ENCODE data around the gene RSL1D1. TPM values are rescaled to one million over a fixed set of nuclear protein-coding genes. Genes with fewer than 3 reads are reported as not detected.
A peak's percentile ranks its signal among the peaks of the same experiment; 100 is the strongest.
"Not testable (repeated sequence)": the region's sequence is repeated elsewhere in the genome, so short reads cannot be mapped to it uniquely, and the experiment has no call there.

Gene RSL1D1
- polyA plus RNA-seq, 10 donors, result 264 to 377 (median 306) TPM

DNA sequence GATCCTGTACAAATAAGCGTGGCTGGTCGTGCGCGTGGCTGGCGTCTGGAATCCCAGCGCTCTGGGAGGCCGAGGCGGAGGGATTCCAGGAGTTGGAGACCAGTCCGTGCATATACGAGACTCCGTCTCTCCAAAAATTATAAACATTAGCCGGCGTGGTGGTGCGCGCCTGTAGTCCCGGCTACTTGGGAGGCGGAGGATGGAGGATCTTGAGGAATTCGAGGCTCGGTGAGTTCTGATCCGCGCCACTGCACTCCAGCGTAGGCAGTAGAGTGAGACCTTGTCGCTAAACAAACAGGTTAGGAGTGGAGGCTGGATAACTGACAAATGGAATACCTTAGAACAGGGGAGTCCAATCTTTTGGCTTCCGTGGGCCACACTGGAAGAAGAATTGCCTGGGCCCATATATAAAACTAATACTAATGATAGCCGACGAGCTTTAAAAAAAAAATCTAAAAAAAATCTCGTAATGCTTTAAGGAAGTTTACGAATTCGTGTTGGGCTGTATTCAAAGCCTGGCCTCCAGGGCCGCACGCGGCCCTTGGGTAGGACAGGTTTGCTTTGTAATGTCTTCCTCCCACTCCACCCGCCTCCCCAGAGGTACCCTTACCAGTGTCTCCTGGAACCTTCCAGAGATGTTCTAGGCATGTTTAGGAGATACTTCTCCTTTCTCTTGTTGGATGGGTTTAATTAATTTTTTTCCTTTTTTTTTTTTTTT, 909 bp upstream of the RSL1D1 start:
- DNase-seq, result no peak

DNA sequence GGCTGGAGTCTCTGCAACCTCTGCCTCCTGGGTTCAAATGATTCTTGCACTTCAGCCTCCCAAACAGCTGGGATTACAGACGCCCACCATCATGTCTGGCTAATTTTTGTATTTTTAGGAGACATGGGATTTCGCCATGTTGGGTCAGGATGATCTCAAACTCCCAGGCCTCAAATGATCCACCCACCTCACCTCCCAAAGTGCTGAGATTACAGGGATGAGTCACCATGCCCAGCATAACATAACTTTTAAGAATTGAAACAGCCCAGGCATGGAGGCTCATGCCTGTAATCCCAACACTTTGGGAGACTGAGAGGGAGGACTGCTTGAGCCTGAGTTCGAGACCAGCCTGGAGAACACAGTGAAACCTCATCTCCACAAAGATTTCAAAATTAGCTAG, 2.5 kb downstream of the RSL1D1 start:
- DNase-seq, result no peak

DNA sequence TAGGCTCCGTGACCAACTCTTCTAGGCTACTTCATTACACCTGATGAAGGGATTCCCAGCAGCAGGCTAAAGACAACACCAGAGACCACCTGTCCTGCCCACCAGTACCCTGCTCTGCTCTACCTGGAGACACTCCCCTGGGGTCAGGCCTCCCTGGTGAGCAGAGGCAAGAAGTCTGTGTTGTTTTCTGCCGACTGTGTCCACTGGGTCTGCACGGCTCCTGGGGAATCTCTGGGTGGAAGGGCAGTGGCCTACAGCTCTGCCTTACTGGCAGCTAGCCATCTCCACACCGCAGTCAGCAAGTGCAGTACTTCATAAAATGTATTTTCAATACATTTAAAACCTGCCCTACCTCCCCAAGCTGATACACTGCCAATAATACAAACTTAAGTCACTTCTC, 6.8 kb downstream of the RSL1D1 start:
- no peak for DNase-seq

DNA sequence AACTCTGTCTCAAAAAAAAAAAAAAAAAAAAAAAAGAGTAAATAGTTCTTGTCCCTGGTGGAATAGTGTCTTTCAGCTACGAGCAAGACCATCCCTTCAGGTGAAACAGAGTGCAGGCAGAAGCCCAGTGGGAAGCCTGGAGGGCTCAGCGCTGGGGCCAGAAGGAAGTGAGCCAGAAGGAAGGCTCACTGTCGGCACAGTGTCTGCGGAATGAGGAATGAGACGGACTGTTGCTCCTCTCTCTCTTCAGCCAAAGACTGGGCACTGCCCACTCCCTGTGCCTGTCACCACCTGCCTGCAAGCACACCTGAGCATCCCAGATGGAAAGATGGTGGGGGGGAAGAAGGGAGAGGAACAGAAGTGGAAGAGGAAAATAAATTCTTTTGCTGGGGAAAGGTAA, 7.5 kb downstream of the RSL1D1 start:
- DNase-seq, result no peak

DNA sequence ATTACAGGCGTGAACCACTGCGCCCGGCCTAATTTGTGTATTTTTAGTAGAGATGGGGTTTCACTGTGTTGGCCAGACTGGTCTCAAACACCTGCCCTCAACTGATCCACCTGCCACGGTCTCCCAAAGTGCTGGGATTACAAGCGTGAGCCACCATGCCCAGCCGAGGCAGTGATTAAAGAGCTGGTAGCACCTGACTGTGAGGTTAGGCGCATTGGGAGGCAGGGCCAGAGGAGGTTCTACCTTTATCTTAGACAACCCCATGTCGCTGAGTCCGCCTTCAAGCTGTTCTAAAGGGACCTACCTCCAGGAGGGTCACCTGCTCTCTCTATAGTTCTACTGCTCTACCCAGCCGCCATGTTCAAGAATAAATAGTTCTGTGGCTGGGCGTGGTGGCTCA, 8.1 kb downstream of the RSL1D1 start:
- DNase-seq, result no peak

DNA sequence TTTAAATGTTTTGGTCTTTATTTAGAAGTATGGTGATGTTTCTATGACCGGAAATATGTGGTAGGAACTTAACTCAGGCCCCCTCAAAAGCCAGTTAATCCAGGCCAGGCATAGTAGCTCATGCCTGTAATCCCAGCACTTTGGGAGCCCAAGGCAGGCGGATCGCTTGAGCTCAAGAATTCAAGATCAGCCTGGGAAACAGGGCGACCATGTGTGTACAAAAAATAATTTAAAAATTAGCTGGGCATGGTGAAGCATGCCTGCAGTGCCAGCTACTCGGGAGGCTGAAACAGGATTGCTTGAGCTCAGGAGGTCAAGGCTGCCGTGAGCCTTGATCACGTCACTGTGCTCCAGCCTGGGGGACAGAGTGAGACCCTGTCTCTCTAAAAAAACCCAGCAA, 10.3 kb downstream of the RSL1D1 start:
- DNase-seq, result no peak

DNA sequence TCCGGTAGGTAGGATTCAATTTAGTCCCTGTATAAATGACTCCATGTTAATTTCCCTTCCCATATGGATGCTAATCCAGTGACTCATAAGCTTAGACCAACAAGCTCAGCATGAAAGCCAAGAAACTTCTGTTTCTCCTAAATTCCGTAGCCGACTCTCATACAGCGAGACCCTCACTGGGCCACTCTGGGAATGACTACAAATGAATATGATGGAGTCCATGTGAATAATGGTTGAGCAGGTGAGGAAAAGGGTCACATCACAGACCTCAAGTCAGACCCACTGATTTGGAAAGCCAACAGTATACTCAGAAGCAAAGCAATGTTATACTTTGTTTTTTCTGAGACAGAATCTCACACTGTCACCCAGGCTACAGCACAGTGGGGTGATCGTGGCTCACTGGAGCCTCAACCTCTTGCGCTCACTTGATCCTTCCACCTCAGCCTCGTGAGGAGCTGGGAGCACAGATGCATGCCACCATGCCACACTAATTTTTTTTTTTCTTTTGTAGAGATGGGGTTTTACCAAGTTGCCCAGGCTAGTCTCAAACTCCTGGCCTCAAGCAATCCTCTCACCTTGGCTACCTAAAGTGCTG, 14.6 kb downstream of the RSL1D1 start:
- DNase-seq, result peak in 1 of 3 donors; percentile 79

DNA sequence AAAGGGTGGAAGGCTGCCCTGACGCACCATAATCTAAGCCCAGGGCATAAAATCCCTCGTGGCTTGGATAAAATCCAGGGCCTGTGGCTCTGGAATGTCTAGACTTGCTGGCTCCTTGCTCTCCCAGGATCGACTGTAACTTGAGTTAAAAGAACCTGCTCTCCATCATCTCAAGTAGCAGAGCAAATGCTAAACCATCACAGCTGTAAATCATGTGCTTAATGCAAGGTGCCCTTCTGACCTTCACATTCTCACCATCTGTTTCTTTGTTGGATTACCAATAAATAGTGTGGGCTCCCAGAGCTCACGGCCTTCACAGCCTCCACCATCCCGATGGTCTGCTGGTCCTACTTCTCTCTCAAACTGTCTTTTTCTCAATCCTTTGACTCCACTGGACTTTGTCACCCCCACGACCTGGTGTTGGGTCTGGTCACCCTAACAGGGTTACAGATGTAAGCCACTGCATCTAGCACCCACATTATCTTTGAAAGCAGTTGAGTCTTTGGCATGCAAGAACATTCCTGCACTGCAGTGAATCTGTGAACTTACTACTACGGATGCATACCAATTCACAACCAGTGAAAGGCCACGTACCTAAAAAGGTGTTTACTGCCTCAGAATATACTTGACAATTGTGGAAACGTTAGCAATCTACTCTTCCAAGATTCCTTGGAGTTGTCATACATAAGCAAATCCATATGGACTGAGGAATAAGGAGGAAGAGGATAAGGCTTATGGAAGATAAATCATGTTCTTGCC, 15.3 kb downstream of the RSL1D1 start:
- DNase-seq, result peak in 1 of 3 donors; percentile 43

DNA sequence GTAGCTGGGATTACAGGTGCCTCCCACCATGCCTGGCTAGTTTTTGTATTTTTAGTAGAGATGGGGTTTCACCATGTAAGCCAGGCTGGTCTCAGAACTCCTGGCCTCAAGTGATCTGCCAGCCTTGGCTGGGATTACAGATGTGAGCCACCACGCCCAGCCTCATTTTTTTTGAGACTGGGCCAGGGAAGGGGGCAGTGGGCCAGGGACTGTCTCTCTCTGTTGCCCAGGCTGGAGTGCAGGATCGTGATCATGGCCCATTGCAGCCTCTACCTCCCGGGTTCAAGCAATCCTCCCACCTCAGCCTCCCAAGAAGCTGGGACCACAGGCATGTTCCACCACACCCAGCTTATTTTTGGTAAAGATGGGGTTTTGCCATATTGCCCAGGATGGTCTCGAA, 16.0 kb downstream of the RSL1D1 start:
- no peak for DNase-seq

DNA sequence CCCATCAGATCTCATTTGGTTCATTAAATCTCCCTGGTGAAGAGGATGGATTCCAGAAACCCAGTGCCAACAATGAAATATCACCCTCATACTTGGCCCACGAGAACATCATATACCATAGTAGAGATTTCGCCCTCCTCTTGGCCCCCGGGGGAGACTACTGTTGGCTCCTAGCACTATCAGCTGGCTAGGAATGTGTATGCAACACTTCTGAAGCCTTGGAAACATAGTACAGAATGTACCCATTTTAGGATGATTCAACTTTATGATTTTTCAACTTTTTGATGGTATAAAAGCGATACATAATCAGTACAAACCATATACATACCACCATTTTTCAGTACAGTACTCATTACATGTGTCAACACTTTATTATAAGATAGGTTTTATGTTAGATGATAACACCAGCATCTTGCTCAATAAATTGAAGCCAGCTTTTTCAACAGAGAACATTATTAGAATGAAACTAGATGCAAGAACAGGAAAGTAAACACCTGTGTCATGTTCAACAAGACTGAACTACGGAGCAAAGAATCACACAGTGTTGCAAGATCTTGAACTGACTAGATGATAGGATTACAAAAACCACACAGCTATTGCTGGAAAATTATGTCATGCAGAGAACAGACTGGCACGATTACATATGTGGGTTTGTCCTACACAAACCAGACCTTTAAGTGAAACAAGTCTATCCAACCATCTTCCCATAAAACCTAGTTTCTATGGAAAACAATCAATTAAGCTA, 17.2 kb downstream of the RSL1D1 start:
- peak in 1 of 3 donors; percentile 17 for DNase-seq

DNA sequence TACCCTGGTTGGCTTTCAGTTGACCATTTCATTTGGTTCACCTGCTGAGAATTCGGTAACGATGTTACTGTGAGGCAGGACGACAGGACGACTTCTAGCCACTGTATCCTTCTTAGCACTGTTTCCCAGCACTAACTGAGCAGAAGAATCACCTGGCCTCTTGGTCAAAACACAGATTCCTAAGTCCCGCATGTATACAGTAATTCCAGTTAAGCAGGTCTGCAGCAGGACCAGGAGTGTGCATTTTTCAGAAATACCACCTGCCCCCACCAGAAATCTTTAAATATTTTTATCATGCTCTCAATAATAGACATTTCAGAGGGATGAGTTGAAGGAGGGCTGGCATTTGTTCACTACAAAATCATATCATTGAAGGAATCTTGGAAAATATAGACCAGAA, 22.6 kb downstream of the RSL1D1 start:
- DNase-seq, result no peak

DNA sequence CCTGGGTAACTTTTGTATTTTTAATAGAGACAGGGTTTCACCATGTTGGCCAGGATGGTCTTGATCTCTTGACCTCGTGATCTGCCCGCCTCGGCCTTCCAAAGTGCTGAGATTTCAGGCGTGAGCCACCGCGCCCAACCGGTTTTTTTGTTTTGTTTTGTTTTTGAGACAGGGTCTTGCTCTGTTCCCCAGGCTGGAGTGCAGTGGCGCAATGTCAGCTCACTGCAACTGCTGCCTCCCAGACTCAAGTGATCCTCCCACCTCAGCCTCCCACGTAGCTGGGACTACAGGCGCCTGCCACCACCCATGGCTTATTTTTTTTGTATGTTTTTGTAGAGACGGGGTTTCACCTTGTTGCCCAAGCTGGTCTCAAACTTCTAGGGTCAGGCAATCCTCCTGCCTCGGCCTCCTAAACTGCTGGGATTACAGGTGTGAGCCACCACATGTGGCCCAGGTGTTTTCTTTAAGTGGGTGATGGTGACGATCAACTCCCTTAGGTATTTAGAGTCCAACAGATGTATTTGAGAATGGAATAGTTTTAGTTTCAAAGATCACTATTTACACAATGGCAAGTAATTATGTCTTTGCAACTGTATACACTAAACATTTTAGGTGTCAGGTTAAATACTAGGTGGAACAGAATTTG, 25.7 kb downstream of the RSL1D1 start:
- DNase-seq, result not testable (repeated sequence)

DNA sequence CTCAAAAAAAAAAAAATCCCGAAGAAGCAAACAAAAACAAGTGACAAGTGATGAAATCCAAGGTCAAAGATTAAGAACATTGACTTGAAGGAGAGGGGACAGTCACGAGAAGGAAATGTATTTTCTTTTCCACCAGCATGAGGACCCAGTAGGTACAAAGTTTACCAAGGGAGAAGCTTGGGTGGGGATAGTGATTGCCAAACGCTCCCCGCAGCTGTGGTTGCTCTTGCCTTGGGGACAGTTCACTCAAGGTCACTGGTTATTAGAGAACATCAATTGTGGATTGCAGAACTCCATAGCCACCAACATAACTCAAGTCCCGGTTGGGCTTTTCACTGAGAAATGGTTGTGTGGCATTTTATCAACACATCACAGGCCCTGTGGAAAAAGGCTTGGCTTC, 27.0 kb downstream of the RSL1D1 start:
- no peak for DNase-seq

DNA sequence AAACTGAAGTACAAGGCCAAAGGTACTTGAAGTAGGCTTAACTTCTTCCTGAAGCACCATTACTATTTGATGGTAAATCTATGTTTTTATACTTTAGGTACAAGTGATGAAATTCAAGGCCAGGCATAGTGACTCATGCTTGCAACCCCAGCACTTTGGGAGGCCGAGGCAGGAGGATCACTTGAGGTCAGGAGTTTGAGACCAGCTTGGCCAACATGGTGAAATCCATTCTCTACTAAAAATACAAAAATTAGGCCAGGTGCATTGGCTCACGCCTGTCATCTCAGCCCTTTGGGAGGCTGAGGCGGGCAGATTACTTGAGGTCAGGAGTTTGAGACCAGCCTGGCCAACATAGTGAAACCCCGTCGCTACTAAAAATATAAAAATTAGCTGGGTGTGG, 27.7 kb downstream of the RSL1D1 start:
- not testable (repeated sequence) for DNase-seq

DNA sequence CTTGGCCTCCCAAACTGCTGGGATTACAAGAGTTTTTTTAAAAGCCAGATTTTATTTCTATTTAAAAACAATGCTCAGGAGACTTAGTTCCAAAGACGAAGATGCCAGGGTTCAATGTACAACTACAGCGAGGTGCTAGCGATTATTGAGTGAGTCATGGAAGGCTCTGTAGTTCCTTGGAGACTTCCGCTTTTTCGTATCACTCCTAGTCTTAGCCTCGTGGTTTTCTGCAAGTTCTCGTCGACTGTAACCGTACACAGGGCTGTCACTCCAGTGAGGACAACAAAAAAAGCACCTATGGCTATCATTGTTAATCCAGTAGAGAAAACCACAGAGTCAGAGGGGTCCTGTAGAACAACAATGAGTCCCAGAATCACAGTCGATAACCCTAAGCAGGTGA, 31.5 kb downstream of the RSL1D1 start:
- DNase-seq, result no peak

DNA sequence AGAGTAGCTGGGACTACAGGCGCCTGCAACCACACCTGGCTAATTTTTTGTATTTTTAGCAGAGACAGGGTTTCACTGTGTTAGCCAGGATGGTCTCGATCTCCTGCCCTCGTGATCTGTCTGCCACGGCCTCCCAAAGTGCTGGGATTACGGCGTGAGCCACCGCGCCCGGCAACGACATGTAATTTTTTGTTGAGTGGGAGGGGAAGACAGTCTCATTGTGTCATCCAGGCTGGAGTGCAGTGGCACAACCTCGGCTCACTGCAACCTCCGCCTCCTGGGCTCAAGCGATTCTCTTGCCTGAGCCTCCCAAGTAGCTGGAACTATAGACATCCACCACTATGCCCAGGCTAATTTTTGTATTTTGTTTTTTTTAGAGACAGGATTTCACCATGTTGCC, 32.4 kb downstream of the RSL1D1 start:
- not testable (repeated sequence) for DNase-seq

DNA sequence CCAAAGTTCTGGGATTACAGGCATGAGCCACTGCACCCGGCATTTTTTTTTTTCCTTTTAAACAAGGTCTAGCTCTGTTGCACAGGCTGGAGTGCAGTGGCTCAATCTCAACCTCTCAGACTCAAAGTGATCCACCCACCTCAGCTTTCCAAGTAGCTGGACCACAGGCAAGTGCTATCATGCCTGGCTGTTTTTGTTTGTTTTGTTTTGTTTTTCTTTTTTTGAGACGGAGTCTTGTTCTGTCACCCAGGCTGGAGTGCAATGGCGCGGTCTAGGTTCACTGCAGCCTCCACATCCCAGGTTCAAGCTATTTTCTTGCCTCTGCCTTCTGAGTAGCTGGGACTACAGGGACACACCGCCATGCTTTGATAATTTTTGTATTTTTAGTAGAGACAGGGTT, 35.2 kb downstream of the RSL1D1 start:
- no peak for DNase-seq

DNA sequence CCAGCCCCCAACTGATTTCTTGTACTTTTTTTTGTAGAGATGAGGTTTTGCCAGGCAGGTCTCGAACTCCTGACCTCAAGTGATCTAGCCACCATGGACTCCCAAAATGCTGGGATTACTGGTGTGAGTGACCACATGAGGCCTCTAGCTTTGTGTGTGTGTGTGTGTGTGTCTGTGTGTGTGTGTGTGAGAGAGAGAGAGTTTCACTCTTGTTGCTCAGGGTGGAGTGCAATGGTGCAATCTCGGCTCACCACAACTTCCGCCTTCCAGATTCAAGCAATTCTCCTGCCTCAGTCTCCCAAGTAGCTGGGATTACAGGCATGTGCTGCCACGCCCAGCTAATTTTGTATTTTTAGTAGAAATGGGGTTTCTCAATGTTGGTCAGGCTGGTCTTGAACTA, 36.5 kb downstream of the RSL1D1 start:
- DNase-seq, result not testable (repeated sequence)

DNA sequence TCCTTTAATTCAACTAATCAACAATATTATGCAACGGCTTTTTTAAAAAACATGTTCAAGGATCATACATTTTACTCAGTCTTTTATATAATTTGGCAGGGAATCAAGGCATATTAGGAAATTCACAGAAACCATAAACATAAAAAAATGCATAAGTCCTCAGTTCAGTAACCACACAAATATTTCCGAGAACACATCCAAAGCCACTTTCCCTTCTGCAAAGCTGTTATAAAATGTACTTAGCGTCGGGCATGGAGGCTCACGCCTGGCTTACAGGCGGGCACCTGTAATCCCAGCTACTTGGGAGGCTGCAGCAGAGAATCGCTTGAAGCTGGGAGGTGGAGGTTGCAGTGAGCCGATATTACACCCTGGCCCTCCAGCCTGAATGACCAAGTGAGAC, 44.6 kb downstream of the RSL1D1 start:
- no peak for DNase-seq

DNA sequence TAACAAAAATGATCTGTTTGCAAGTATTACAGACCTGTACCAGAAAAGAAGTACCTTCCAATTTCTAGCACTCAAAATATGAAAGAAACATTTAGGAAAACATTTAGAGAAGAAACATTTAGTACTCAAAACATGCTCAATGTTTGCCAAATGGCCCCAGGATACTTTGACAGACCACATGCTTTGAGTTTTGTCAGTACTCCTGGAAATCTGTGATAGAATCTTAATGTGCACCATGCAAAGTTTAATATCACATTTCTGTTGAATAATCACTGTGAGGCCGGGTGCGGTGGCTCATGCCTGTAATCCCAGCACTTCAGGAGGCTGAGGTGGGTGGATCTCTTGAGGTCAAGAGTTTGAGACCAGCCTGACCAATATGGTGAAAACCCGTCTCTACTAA, 45.8 kb downstream of the RSL1D1 start:
- DNase-seq, result no peak

DNA sequence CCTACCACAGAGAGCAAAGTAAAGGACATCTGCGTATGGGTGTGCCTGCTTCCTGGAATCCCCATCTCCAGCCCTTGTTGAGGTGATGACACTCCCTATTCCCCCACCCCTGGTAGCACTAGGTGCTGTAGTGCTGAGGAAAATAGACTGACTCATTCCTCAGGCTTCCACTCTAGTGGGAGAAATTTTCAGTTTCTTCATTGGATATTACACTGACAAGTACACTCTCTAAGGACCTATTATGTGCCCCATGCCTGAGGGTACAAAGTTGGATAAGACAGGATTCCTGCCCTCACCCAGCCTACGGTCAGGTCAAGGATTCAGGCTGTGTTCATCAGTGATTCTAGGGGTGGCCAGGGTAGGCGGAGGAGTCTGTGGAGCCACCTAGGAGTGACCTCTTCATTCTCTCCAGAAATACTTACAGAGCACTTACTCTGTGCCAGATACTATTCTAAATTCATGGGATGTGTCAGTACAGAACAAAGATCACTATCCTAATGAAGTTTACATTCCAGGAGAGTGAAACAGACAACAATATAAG, 49.8 kb downstream of the RSL1D1 start:
- DNase-seq, result no peak

DNA sequence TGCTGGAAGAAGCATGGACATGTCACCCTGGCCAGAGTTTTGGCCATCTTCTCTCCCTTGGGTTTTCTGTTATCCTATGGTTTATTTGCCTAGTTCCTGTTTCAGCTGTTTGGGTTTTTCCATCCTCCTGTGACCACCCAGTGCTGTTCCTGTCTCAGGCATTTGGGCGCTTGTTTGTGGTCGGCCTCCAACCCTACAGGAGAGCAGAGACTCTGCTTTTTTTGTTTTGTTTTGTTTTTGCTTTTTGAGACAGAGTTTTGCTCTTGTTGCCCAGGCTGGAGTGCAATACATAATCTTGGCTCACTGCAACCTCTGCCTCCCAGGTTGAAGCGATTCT, 51.0 kb downstream of the RSL1D1 start:
- no peak for DNase-seq

Measured in muscle of back (tissue), 11 donors.